Right atrium auricular region (tissue), 2 donors: ENCODE data around the gene USP20. TPM values are rescaled to one million over a fixed set of nuclear protein-coding genes. Genes with fewer than 3 reads are reported as not detected.

Experiments used
- DNase-seq: peaks from one replicate; pipeline ENCODE4 v3.0.0-alpha.2; 2019; ENCODE audit warnings: low spot score
- H3K27ac ChIP-seq, 2 donors: fragments of 200-600 bp; sonication (generic); 1 replicate in 1 of 2; 2 replicates in 1 of 2; pipeline ENCODE4 v1.5.1; 2016 to 2019
- H3K27me3 ChIP-seq, 2 donors: fragments of 200-600 bp; sonication (generic); one replicate each; pipeline versions ENCODE4 v1.5.1 to v1.6.0; 2017 to 2019
- H3K36me3 ChIP-seq: fragments of 200-600 bp; sonication (generic); one replicate; pipeline ENCODE4 v1.5.1; 2016
- H3K4me1 ChIP-seq, 2 donors: fragments of 200-600 bp; sonication (generic); one replicate each; pipeline versions ENCODE4 v1.5.1 to v1.6.0; 2017 to 2019
- H3K4me3 ChIP-seq, 2 donors: fragments of 200-600 bp; sonication (generic); 1 replicate in 1 of 2; 2 replicates in 1 of 2; pipeline ENCODE4 v1.5.1; 2017 to 2019; ENCODE audit warnings: mild to moderate bottlenecking in 1 of 2, moderate library complexity in 1 of 2
- H3K9me3 ChIP-seq, 2 donors: fragments of 200-600 bp; sonication (generic); one replicate each; pipeline ENCODE4 v1.5.1; 2019
- total RNA-seq, 2 donors: library from RNA; depleted of rRNA; stranded (reverse); fragments of >200 nt; gene quantifications; one replicate each; pipeline ENCODE4 v1.1.0, GENCODE V29; 2016
- TF ChIP-seq, protein P1 (sequence below), 2 donors: fragments of 200-600 bp; sonication (generic); IDR thresholded peaks; one replicate each; pipeline ENCODE4 v1.5.1; 2019; ENCODE audit warnings: antibody characterized with exemption in 2 of 2

The USP20 gene
- total RNA-seq, 2 donors from 2014 or later: 12.9 to 14.5 TPM

DNA sequence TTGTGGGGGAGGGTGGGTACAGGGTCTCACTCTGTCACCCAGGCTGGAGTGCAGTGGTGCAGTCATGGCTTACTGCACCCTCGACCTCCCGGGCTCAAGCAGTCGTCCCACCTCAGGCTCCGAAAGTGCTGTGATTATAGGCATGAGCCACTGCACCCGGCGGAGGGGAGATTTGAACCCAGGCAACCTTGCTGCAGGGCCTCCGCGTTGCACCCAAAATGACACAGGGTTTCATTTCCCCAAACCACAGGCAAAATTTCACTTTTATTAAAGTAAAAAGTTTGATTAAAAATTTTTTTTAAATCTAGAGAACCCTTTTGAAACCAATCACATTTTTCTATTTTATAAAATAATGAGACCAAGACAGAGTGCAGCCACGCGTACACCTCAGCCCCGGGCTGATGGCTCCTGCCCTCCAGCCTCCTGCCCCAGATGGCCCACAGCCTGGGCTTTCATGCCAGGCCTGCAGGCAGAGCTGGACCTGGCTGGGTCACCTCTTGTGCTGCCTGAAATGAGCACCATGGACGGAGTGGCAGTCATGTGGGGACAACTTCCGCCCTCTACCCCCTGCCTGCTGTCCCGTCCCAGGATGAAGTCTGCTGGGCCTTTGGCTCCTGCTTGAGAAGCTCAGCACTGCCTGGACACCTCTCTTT, 30.5 kb downstream of the USP20 start:
- TF ChIP-seq, protein P1, sequence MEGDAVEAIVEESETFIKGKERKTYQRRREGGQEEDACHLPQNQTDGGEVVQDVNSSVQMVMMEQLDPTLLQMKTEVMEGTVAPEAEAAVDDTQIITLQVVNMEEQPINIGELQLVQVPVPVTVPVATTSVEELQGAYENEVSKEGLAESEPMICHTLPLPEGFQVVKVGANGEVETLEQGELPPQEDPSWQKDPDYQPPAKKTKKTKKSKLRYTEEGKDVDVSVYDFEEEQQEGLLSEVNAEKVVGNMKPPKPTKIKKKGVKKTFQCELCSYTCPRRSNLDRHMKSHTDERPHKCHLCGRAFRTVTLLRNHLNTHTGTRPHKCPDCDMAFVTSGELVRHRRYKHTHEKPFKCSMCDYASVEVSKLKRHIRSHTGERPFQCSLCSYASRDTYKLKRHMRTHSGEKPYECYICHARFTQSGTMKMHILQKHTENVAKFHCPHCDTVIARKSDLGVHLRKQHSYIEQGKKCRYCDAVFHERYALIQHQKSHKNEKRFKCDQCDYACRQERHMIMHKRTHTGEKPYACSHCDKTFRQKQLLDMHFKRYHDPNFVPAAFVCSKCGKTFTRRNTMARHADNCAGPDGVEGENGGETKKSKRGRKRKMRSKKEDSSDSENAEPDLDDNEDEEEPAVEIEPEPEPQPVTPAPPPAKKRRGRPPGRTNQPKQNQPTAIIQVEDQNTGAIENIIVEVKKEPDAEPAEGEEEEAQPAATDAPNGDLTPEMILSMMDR (IDR thresholded peaks at IDR 0.05): no peak
- no peak overlapping the region for H3K4me3 ChIP-seq
- H3K27me3 ChIP-seq: no peaks in the 10 kb centered on the region
- DNase-seq: no peak
- H3K27ac ChIP-seq: no peak overlapping the region
- peaks cover 32% of the 10 kb centered on the region for H3K36me3 ChIP-seq
- H3K4me1 ChIP-seq: peaks cover 0 to 8% of the 10 kb centered on the region in 2 donors
- H3K9me3 ChIP-seq: no peaks in the 10 kb centered on the region

- Histone ChIP-seq H3K36me3 (peaks cover 24% of the 10 kb centered on the region), H3K27ac (no peak overlapping the region), H3K4me3 (no peak overlapping the region), H3K9me3 (no peaks in the 10 kb centered on the region), H3K27me3 (no peaks in the 10 kb centered on the region), H3K4me1 (peaks cover 0 to 8% of the 10 kb centered on the region in 2 donors)
- no peak for DNase-seq
- TF ChIP-seq, protein P1 (IDR thresholded peaks at IDR 0.05): no peak
Observed at GRCh38 chr9:129866394-129867135, 31.3 kb downstream of the USP20 start.

DNA sequence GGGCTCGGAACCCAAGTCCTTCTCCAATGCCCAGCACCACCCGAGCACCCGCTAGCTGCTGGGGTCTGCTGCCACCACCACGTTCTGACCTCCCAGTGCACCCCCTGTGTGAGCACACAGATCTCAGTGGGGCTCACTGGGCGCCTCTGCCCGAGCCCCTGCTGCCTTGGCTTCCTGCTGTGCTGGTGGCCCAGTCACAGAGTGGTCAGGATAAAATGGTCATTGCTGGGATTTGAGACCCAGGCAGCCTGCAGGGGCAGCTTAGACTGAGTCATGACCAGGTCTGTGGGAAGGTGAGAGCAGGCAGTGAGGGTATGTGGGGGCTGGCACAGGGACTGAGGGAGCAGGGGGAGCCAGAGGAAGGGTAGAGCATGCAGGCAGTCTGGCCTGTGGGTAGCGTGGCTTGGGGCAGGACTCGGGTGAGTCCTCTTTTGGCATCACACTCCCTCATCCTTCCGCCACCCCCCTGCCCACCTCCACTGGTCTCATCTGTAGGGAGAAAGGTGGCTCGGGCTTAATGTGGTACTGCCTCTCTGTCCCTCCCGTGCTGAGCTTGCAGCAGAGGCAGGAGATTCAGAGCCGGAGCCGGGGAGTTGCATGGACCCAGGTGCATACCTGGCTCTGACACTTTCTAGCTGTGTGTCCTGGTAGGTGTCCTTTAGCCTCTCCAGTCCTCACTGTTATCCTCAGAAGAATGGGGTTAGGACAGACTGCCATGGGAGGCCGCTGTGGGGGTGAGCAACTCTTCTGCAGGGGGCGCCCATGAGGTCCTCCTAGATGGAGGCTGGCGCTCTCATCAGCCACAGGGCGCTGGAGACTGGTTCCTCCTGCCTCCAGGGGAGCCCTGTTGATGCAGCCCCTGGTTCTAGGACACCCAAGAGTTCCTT, 32.1 kb downstream of the USP20 start:
- DNase-seq: no peak
- no peak overlapping the region for H3K27ac ChIP-seq
- TF ChIP-seq, protein P1 (IDR thresholded peaks at IDR 0.05): no peak
- H3K9me3 ChIP-seq: no peaks in the 10 kb centered on the region
- peaks cover 0 to 8% of the 10 kb centered on the region in 2 donors for H3K4me1 ChIP-seq
- H3K4me3 ChIP-seq: no peak overlapping the region
- no peaks in the 10 kb centered on the region for H3K27me3 ChIP-seq
- peaks cover 16% of the 10 kb centered on the region for H3K36me3 ChIP-seq

GRCh38 chr9:129868023-129868871, 33.0 kb downstream of the USP20 start:
- H3K36me3 ChIP-seq: peaks cover 16% of the 10 kb centered on the region
- peaks cover 0 to 8% of the 10 kb centered on the region in 2 donors for H3K4me1 ChIP-seq
- H3K27me3 ChIP-seq: no peaks in the 10 kb centered on the region
- H3K9me3 ChIP-seq: no peaks in the 10 kb centered on the region
- no peak overlapping the region for H3K27ac ChIP-seq
- no peak overlapping the region for H3K4me3 ChIP-seq
- TF ChIP-seq, protein P1 (IDR thresholded peaks at IDR 0.05): no peak
- no peak for DNase-seq

DNA sequence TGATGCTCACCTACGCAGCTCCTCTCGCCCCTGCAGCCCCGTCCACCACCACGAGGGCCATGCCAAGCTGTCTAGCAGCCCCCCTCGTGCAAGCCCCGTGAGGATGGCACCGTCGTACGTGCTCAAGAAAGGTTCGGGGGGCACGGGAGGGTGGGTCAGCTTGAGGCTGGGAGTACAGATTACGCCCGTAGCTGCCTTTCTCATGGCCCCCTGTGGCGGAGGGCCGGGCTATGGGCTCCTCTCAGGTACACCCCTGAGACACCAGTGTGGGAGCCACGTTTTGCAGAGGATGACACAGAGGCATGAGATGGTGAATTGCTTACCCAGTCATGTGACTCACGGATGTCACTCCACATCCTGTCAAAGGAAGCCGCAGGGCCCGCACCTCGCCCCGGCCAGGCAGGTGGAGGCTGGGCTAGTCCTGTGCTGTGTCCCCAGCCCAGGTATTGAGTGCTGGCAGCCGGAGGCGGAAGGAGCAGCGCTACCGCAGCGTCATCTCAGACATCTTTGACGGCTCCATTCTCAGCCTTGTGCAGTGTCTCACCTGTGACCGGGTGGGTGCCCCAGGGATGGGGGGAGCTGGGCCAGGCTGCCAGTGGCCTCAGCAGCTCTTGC, 33.7 kb downstream of the USP20 start:
- Histone ChIP-seq H3K4me1 (peaks cover 0 to 8% of the 10 kb centered on the region in 2 donors), H3K27ac (no peak overlapping the region), H3K9me3 (no peaks in the 10 kb centered on the region), H3K4me3 (no peak overlapping the region), H3K36me3 (peaks cover 21% of the 10 kb centered on the region), H3K27me3 (no peaks in the 10 kb centered on the region)
- no peak for DNase-seq
- TF ChIP-seq, protein P1 (IDR thresholded peaks at IDR 0.05): no peak
